Caco-2 (cell line): ENCODE results near the gene DCUN1D2. TPM values are rescaled to one million over a fixed set of nuclear protein-coding genes. Genes with fewer than 3 reads are reported as not detected.

ENCODE experiments used
- BruUV-seq: library from RNA; stranded (reverse); fragments of 400-500 nt; replicated peaks from 2 replicates; lab custom pipeline; 2021; lab: Mats Ljungman, UMichigan
- CTCF ChIA-PET: fragments of 300-600 bp; sonication (Branson Sonifier 250); formaldehyde crosslinking; loops from one replicate; lab custom pipeline; 2022; ENCODE audit warnings: antibody characterized with exemption; lab: Charles Lee
- POLR2A ChIA-PET: fragments of 300-600 bp; sonication (Branson Sonifier 250); formaldehyde crosslinking; loops from one replicate; lab custom pipeline; 2022; ENCODE audit warnings: antibody characterized with exemption; lab: Charles Lee
- DNase-seq, 2 experiments: peaks; one replicate each; pipeline versions ENCODE4 v3.0.0 to v3.0.0-alpha.2; 2020 to 2022
- H3K27me3 ChIP-seq: replicated peaks from 2 replicates; pipeline ENCODE4 v1.6.0; 2011; ENCODE audit warnings: low read length; ENCODE audit not compliant: control insufficient read depth, insufficient read depth
- H3K36me3 ChIP-seq: 2 replicates; pipeline ENCODE4 v1.5.1; 2011; ENCODE audit warnings: low read length; ENCODE audit not compliant: control insufficient read depth, insufficient read depth
- H3K4me1 ChIP-seq: fragments of 250-450 bp; sonication (Bioruptor Pico); 2 replicates; pipeline ENCODE4 v1.5.1; 2020; ENCODE audit warnings: mild to moderate bottlenecking
- H3K4me3 ChIP-seq: 2 replicates; pipeline ENCODE4 v1.5.1; 2011; ENCODE audit warnings: low read depth, mild to moderate bottlenecking, control low read depth, low read length
- H3K9me3 ChIP-seq: fragments of 250-450 bp; sonication (Bioruptor Pico); 2 replicates; pipeline ENCODE4 v1.5.1; 2020; ENCODE audit warnings: mild to moderate bottlenecking, moderate library complexity
- H3K27ac Mint-ChIP-seq: one replicate; pipeline ENCODE4 v1.8.0; 2022; ENCODE audit warnings: mixed read lengths; ENCODE audit not compliant: unreplicated experiment
- H3K27me3 Mint-ChIP-seq: one replicate; pipeline ENCODE4 v1.8.0; 2022; ENCODE audit warnings: mixed read lengths; ENCODE audit not compliant: insufficient read depth, unreplicated experiment
- H3K36me3 Mint-ChIP-seq: one replicate; pipeline ENCODE4 v1.8.0; 2022; ENCODE audit warnings: mild to moderate bottlenecking, mixed read lengths; ENCODE audit not compliant: insufficient read depth, unreplicated experiment
- H3K4me1 Mint-ChIP-seq: one replicate; pipeline ENCODE4 v1.8.0; 2022; ENCODE audit warnings: low read depth, mixed read lengths; ENCODE audit not compliant: unreplicated experiment
- H3K4me3 Mint-ChIP-seq: one replicate; pipeline ENCODE4 v1.8.0; 2022; ENCODE audit warnings: mild to moderate bottlenecking, moderate library complexity, mixed read lengths; ENCODE audit not compliant: unreplicated experiment
- H3K9me3 Mint-ChIP-seq: one replicate; pipeline ENCODE4 v1.8.0; 2022; ENCODE audit warnings: mixed read lengths; ENCODE audit not compliant: unreplicated experiment
- intact Hi-C: fragments of 100-400 bp; cut with micrococcal nuclease; formaldehyde crosslinking; loops from one replicate; pipeline ENCODE4 v1.10.0; 2022; ENCODE audit not compliant: unreplicated experiment
- total RNA-seq: library from RNA; stranded (reverse); gene quantifications from 2 replicates; pipeline ENCODE4 v1.2.3, GENCODE V29; 2022
- TF ChIP-seq, protein P1 (sequence below), 2 experiments: fragments of 200-600 bp in 1 of 2; IDR thresholded peaks; 1 replicate in 1 of 2; 2 replicates in 1 of 2; pipeline versions ENCODE4 v1.5.1 to v1.8.0; 2011 to 2022; ENCODE audit warnings: antibody characterized with exemption in 1 of 2, control low read depth in 1 of 2, inconsistent platforms in 1 of 2, low read depth in 1 of 2, low read length in 1 of 2, mild to moderate bottlenecking in 1 of 2, moderate library complexity in 1 of 2; ENCODE audit not compliant: insufficient read depth in 1 of 2, severe bottlenecking in 1 of 2, unreplicated experiment in 1 of 2

The DCUN1D2 gene
- total RNA-seq, 1 experiment from 2014 or later, result 59.4 TPM

DNA sequence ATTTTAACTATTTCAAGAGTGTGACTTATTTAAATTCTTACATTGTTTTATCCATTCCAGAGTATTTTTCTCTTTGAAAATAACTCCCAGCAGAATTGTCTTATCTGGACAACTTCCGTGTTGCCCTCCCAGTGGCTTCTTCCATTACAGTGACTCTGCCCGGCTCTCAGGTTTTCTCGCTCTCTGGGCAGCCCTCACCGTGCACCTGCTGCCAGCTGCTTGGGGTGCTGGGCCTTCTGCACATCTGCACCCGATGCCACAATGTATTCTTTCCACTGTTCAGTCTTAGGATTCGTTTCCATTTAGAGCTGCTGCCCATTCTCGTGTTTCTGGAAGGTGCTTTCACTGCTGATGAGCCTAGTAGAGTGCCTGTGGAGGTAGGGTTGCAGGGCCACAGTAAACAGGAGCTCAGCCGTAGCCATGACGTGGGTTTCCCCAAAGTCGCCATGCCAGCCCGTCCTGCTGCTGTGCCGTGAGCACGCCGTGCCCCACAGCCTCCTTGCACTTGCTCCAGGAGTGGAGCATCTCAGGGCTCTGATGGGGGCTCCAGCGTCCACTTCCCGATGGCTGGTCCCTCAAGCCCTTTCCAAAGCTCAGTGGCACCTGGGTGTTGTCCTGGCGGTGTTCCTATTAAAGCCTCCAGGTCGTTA lies 46.1 kb upstream of the DCUN1D2 start:
- Mint-ChIP-seq H3K9me3 (no peaks in the 10 kb centered on the region), H3K36me3 (peaks cover 31% of the 10 kb centered on the region), H3K27ac (no peak overlapping the region)

DNA sequence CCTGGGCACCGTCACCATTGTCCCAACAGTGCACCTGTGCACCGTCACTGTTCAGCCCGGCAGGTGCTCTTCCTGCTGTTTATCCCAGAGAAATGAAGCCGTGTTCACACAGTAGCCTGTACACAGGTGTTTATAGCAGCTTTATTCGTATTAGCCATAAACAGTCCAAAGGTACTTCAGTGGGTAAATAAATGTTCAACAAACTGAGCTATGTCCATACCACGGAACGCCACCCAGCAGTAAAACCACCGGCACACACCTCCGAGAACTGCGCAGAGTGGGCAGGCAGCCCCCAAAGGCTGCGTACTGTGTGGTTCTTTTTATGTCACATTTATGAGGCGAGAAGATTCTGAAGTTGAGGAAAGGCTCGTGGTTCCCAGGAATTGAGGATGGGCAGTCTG lies 44.9 kb upstream of the DCUN1D2 start:
- TF ChIP-seq, protein P1, sequence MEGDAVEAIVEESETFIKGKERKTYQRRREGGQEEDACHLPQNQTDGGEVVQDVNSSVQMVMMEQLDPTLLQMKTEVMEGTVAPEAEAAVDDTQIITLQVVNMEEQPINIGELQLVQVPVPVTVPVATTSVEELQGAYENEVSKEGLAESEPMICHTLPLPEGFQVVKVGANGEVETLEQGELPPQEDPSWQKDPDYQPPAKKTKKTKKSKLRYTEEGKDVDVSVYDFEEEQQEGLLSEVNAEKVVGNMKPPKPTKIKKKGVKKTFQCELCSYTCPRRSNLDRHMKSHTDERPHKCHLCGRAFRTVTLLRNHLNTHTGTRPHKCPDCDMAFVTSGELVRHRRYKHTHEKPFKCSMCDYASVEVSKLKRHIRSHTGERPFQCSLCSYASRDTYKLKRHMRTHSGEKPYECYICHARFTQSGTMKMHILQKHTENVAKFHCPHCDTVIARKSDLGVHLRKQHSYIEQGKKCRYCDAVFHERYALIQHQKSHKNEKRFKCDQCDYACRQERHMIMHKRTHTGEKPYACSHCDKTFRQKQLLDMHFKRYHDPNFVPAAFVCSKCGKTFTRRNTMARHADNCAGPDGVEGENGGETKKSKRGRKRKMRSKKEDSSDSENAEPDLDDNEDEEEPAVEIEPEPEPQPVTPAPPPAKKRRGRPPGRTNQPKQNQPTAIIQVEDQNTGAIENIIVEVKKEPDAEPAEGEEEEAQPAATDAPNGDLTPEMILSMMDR (IDR thresholded peaks at IDR 0.05; ENCODE audit: insufficient read depth in 1 of 2, low read depth in 1 of 2, low read length in 1 of 2, severe bottlenecking in 1 of 2, unreplicated experiment in 1 of 2), result no peak
- Histone ChIP-seq H3K4me1 (peaks cover 24% of the 10 kb centered on the region), H3K27me3 (no peaks in the 10 kb centered on the region), H3K9me3 (no peaks in the 10 kb centered on the region), H3K36me3 (peaks cover 3% of the 10 kb centered on the region; the same call in 1 of the 2 replicates), H3K4me3 (no peak overlapping the region)
- Mint-ChIP-seq H3K4me1 (peaks cover 23% of the 10 kb centered on the region), H3K9me3 (no peaks in the 10 kb centered on the region), H3K4me3 (no peak overlapping the region), H3K27me3 (no peaks in the 10 kb centered on the region), H3K27ac (no peak overlapping the region), H3K36me3 (peaks cover 27% of the 10 kb centered on the region)
- no TSS peak for BruUV-seq
- intact Hi-C loops, result no loop called here
- CTCF ChIA-PET, result no interaction called here
- peak in 1 of 2 experiments; percentile 12 for DNase-seq
- POLR2A ChIA-PET, result no interaction called here

More for the DNA sequence above, 46.1 kb upstream of the DCUN1D2 start:
- TF ChIP-seq, protein P1 (IDR thresholded peaks at IDR 0.05; ENCODE audit: insufficient read depth in 1 of 2, low read depth in 1 of 2, low read length in 1 of 2, severe bottlenecking in 1 of 2, unreplicated experiment in 1 of 2), result no peak
- intact Hi-C loops, result no loop called here
- Histone ChIP-seq H3K9me3 (no peaks in the 10 kb centered on the region), H3K27me3 (no peaks in the 10 kb centered on the region), H3K4me1 (peaks cover 16% of the 10 kb centered on the region), H3K4me3 (no peak overlapping the region), H3K36me3 (peaks cover 3% of the 10 kb centered on the region; the same call in 1 of the 2 replicates)
- no TSS peak for BruUV-seq
- Mint-ChIP-seq H3K4me3 (no peak overlapping the region), H3K27me3 (no peaks in the 10 kb centered on the region), H3K4me1 (peaks cover 16% of the 10 kb centered on the region)
- DNase-seq, result no peak
- POLR2A ChIA-PET, result no interaction called here
- CTCF ChIA-PET, result no interaction called here

DNA sequence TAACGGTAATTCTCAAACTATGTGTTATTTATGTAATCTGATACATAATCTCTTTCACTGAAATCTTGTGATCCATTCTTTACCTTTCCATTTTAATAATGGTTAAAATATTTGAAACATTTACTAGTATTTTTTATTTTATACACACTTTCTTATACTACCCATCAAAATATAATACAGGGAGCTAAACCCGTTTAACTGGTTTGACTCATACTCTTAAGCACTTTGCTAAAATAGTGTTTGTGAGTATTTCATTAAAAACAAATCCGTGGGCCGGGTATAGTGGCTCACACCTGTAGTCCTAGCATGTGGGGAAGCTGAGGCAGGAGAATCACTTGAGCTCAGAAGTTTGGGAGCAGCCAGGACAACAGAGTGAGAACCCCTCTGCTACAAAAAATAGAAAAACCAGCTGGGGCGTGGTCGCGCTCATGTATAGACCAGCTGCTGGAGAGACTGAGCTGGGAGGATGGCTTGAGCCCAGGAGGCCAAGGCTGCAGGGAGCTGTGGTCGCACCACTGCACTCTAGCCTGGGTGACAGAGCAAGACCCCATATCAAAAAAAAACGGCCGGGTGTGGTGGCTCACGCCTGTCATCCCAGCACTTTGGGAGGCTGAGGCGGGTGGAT lies 43.8 kb upstream of the DCUN1D2 start:
- Mint-ChIP-seq H3K27me3 (no peaks in the 10 kb centered on the region), H3K9me3 (no peaks in the 10 kb centered on the region), H3K4me3 (peak overlapping the region; percentile 7), H3K4me1 (peaks cover 23% of the 10 kb centered on the region), H3K36me3 (peaks cover 32% of the 10 kb centered on the region), H3K27ac (no peak overlapping the region)
- Histone ChIP-seq H3K9me3 (no peaks in the 10 kb centered on the region), H3K36me3 (peaks cover 3% of the 10 kb centered on the region; the same call in 1 of the 2 replicates), H3K4me3 (no peak overlapping the region), H3K4me1 (peaks cover 24% of the 10 kb centered on the region), H3K27me3 (no peaks in the 10 kb centered on the region)
- ChIA-PET POLR2A (no interaction called here), CTCF (interaction anchor here (1.3 kb wide), 1 partner anchor 28 kb away, joined by 7 read pairs; no protein-coding TSS in a partner anchor)
- TF ChIP-seq, protein P1 (IDR thresholded peaks at IDR 0.05; ENCODE audit: insufficient read depth in 1 of 2, low read depth in 1 of 2, low read length in 1 of 2, severe bottlenecking in 1 of 2, unreplicated experiment in 1 of 2), result no peak
- intact Hi-C loops, result no loop called here
- TSS peak; percentile 59 for BruUV-seq
- DNase-seq, result peak in 1 of 2 experiments; percentile 5
